HG02610 (cell line): Measurements from ENCODE around the gene RNF183.
"Not testable (repeated sequence)": the region's sequence is repeated elsewhere in the genome, so short reads cannot be mapped to it uniquely, and the experiment has no call there.

Source experiments
- ATAC-seq: cut with Tn5 transposase; IDR thresholded peaks from one replicate; pipeline ENCODE4 v1.9.1; 2021; ENCODE audit warnings: mild to moderate bottlenecking, moderate library complexity; ENCODE audit not compliant: unreplicated experiment

RNF183 gene

GRCh38 chr9:113275157-113276131, 27.7 kb downstream of the RNF183 start, which contains the start of the genes CDC26 and PRPF4:
Gene CDC26 (minus strand): TSS chr9:113275572. CDS start chr9:113272507, 3,065 bp downstream.
Gene PRPF4 (plus strand): TSS chr9:113275658. CDS start chr9:113275744, 86 bp downstream.
- ATAC-seq: peak; percentile 97

GRCh38 chr9:113274474-113275156, 28.6 kb downstream of the RNF183 start:
- peak; percentile 5 for ATAC-seq

DNA sequence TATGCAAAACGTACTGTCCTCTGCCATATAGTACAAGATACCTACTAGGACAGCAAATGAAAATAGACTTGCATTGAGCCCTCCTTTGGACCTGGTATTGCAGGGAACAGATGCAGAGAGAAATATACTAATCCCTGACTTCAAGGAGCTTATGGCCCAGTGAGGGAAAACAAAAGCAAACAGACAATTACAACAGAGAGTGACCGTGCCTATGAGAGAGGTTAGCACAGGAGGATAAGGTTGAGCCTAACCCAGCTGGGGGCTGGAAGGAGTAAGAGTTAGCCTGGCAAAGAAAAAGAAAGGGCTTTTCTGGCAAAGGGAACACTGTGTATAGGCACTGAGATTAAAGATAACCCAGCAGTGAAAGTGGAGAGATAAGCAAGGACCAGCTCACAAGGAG, 33.3 kb downstream of the RNF183 start:
- no peak for ATAC-seq

- no peak for ATAC-seq
Measured at GRCh38 chr9:113269355-113269754, 33.8 kb downstream of the RNF183 start.

DNA sequence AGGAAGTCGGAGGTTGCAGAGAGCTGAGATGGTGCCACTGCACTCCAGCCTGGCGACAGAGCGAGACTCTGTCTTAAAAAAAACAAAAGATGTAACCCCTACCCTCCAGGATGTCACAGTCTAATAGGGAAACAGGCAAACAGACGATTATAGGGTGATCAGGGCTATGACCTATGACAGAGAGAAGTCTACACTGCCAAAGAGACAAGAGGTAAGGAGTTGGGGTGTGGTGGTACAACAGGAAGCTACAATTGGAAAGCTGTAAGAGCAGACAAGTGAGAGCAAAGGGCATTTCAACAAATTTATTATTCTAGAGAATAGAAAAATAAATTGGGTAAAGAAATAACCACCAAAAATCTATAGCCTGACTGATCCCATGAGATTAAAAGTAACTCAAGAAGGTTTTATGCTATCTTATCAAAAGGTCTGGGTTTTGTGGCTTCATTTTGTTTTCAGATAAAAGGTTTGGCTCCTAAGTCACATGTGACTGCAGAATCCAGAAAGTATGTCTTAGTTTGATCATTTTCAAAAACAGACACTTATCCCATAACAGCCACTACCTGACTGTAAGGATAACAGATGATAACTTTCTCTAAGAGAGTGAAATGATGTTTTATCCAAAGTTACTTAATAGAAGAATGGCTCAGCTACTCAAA, 35.1 kb downstream of the RNF183 start:
- no peak for ATAC-seq

DNA sequence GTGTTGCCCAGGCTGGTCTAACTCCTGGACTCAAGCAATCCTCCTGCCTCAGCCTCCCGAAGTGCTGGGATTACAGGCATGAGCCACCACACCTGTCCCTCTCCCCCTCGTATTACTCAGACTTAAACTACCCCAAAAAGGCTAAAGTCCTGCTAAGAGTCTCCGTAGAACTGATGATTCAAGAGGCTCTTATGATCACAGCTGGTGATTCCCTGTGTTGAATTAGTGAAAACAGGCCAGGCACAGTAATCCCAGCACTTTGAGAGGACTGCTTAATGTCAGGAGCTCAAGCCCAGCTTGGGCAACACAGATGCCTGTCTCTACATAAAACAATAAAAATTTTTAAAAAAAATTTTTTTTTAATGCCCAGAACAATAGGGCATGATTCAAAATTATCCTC, 37.0 kb downstream of the RNF183 start:
- no peak for ATAC-seq

DNA sequence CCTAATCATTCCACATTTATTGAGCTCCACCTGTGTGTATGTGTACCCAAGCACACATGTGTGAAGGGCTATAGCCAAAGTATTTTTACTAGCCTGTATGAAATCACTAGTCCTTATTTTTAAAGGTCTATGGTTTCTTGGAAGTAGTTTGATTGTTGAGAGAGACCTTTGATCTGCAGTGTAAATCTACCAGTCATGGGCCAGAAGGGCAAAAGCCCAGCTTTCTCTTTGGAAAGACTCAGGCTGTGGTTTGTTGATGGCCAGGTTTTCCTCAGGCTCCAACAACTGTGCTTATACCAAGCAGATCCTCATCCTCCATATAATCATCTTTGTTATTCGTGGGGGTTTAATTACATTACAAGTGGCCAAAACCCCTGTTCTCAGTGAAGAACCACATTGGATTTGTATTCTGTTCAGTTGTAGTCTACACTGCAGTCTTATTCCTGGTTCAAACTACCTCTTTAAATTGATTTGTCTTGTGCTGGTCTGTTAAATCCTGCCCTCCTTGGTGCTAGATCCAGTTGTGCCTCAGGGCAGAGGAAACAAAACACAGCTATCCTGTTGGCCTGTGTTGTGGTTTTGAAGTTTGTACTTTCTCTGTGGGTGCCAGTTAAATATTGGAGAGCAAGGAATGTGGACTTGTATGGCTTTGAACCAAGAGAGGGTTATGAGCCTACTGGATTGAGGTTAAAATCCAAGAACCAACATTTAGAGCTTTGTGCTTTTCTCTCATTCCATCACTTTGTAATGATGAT, 41.1 kb downstream of the RNF183 start:
- ATAC-seq: no peak

GRCh38 chr9:113258282-113258681, 44.9 kb downstream of the RNF183 start:
- no peak for ATAC-seq

- ATAC-seq: no peak
Measured at GRCh38 chr9:113257863-113258262, 45.3 kb downstream of the RNF183 start.

GRCh38 chr9:113255438-113255837, 47.7 kb downstream of the RNF183 start:
- ATAC-seq: no peak

DNA sequence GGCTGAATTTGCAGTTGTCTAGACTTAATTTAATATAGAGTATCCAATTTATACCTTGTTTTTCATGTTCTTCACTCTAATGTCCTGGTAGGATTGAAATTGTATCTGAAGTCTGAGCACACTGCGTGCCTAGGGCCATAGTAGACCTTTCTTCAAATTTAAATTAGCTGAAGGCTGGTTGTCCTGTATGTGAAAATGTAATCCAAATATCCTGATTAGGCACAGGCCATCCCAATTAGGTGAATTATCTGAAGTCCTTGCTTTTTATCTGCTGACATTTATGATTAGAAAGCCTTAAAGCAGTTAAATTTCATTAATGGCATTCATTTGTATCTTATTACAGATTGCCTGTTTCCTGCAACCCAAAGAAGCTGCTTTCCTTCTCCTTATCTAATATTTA, 48.2 kb downstream of the RNF183 start:
- no peak for ATAC-seq

GRCh38 chr9:113250807-113251206, 52.4 kb downstream of the RNF183 start:
- ATAC-seq: no peak

GRCh38 chr9:113249661-113250060, 53.5 kb downstream of the RNF183 start:
- ATAC-seq: not testable (repeated sequence)

GRCh38 chr9:113247640-113248039, 55.5 kb downstream of the RNF183 start:
- ATAC-seq: no peak
